HG02973 (cell line): ENCODE data around the gene SAYSD1.

ENCODE experiments used
- ATAC-seq: cut with Tn5 transposase; IDR thresholded peaks from one replicate; pipeline ENCODE4 v1.9.1; 2021; ENCODE audit warnings: moderate library complexity; ENCODE audit not compliant: unreplicated experiment

SAYSD1 gene

DNA sequence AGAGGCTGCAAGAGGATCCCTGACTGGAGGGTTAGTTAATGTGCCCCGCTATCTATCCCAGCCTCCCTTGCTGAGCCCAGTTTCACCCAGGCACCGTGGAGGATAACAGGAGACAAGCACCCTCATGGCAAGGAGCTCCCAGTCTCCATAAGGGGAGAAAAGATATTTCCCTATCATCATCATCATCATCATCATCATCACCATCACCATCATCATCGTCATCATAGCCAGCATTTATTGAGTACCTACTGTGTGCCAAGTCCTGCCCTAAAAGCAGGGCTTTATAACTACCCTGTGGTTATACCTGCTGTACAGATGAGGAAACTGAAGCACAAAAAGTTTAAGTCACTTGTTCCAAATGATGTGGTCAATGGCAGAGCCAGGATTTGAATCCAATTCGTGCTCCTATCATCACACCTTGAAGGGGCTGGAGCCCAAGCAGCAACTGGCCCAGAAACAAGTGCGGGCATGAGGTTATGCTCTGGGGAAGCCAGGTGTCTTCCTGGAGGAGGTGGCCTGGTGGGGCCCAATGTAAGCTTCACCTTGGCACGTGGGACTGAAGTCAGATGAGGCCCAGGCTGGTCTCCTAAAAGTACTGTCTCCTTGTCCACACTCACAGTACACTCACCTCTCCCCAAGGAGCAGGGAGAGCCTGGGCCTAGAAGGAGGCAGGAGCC lies 56.4 kb downstream of the SAYSD1 start:
- no peak for ATAC-seq

DNA sequence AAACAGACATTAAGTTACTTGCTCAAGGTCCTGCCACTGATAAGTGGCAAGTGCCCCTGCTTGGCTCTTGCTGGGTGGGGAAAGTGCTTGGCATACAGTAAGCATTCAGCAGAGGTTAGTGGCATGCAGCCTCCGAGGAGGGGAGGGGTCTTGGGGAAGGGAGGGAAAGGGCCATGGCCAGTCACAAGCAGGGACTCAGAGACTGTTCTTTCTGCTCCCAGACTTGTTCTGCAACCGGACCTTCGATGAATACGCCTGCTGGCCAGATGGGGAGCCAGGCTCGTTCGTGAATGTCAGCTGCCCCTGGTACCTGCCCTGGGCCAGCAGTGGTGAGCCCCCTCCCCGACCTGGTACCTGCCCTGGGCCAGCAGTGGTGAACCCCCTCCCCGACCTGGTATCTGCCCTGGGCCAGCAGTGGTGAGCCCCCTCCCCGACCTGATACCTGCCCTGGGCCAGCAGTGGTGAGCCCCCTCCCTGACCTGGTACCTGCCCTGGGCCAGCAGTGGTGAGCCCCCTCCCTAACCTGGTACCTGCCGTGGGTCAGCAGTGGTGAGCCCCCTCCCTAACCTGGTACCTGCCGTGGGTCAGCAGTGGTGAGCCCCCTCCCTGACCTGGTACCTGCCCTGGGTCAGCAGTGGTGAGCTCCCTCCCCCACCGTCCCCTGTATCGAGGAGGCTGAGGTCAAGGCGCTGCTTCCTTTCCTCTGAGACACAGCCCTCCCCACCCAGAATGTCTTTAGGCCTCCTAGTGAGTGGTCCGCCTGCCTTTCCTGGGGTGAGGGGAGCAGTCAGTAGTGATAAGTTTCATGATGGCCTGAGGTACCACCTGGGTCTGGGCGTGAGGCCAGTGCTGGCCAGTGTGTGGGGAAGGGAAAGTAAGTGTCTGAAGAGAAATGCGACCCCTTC lies 57.5 kb downstream of the SAYSD1 start:
- no peak for ATAC-seq

DNA sequence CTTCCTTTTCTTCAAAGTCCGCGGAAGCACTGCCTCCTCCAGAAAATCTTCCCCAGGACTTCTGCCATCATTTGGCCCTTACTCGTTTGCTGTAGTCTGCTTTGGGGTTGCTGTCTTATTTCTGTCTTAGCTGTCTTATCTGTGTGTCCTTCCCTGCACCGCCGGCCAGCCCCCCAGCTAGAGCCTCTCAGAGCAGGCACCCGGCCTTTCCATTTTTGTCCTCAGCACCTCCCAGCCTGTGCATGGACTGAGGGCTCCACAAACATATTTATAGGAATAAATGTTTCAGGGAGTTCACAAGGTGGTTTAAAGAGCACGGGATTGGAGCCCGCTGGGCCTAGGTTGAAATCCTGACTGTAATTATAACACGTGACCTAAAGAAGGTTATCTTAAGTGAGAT lies 58.3 kb downstream of the SAYSD1 start:
- no peak for ATAC-seq

DNA sequence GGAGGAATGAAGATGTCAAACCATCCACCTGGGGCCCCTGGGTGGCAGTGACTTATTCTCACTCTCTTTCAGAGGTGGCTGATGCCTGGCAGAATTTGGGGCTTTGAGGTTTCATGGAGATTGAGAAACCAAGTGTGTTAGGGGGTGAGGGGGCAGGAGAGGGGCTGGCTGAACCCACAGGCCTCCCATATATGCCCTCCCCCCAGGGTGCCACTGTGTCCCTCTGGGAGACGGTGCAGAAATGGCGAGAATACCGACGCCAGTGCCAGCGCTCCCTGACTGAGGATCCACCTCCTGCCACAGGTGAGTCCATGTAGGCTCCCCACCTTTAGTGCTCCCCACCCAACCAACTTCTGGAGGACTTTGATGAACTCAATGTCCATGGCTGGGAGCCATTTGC lies 58.8 kb downstream of the SAYSD1 start:
- ATAC-seq: no peak

DNA sequence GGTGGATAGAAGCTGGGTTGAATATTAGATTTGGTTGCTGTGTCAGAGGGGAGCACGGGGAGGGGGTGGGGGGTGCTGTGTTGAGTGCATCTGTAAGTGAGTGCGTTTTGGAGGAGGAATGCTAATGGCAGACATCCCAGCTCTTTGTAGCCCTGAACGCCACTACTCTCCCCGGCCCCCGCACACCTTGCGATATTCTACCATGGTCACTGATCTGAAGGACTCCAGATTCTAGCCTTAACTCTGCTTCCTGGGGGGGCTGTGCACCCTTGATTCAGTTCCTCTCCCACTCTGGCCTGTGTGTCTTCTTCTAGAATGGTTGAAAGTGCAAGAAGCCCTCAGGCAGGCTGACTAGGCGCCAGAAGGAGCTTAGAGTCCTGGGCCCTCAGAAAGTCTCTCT lies 59.3 kb downstream of the SAYSD1 start:
- ATAC-seq: no peak

DNA sequence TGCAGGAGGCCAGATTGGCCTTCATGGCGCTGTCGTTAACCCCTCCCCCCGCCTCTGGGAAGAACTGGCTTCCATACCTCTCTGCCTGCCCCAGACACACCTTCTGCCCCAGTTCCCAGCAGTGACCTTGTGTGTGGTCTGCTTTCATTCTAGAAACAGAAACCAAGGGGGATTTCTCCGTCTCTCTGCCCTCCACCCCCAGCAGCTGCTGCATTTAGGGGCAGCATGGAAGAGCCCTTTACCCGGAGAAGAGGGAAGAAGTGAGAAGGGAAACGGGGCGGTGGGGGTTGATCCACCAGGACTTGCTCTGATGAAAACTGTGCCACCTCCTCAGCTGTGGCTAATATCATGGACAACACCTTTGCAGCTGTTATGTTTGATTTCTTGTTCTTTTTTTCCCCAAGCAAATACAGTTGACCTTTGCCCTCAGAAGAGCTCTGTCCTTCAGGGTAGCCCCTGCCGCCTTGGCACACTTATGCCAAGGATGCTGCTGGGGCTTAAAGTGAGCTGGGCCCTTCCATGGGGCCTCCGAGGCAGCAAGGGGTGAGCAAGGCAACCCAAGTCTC lies 60.3 kb downstream of the SAYSD1 start:
- ATAC-seq: no peak
